HepG2 (cell line): ENCODE measurements around the gene SDC3. TPM values are rescaled to one million over a fixed set of nuclear protein-coding genes. Genes with fewer than 3 reads are reported as not detected.

ENCODE experiments used
- ARID5B ChIP-seq: IDR thresholded peaks from 2 replicates; pipeline ENCODE4 v1.4.0; 2020; ENCODE audit warnings: mild to moderate bottlenecking, missing genetic modification reagents
- ASH2L ChIP-seq: fragments of 300-600, 200-600 bp; sonication (generic); IDR thresholded peaks from 2 replicates; pipeline ENCODE4 v1.7.0; 2017; ENCODE audit warnings: low read depth, mild to moderate bottlenecking, moderate library complexity, mixed read lengths, low read length; ENCODE audit not compliant: insufficient read length
- DR1 ChIP-seq: sonication (generic); formaldehyde crosslinking; IDR thresholded peaks from 2 replicates; pipeline ENCODE4 v1.8.0; 2021; ENCODE audit warnings: mild to moderate bottlenecking, missing genetic modification reagents, inconsistent platforms
- FOXP4 ChIP-seq: sonication (generic); formaldehyde crosslinking; IDR thresholded peaks from 2 replicates; pipeline ENCODE4 v1.4.0; 2020; ENCODE audit warnings: missing genetic modification reagents
- HIVEP1 ChIP-seq: sonication (generic); formaldehyde crosslinking; IDR thresholded peaks from 2 replicates; pipeline ENCODE4 v1.4.0; 2020; ENCODE audit warnings: mild to moderate bottlenecking, missing genetic modification reagents
- HOXA3 ChIP-seq: sonication (generic); formaldehyde crosslinking; IDR thresholded peaks from 2 replicates; pipeline ENCODE4 v1.5.0; 2020; ENCODE audit warnings: missing genetic modification reagents
- KDM3A ChIP-seq: IDR thresholded peaks from 2 replicates; pipeline ENCODE4 v1.6.1; 2018; ENCODE audit warnings: low read depth, missing compliant biosample characterization
- MED8 ChIP-seq: sonication (generic); formaldehyde crosslinking; IDR thresholded peaks from 2 replicates; pipeline ENCODE4 v1.8.1; 2023; ENCODE audit warnings: mild to moderate bottlenecking, missing genetic modification reagents; ENCODE audit not compliant: insufficient replicate concordance
- PHF20 ChIP-seq: sonication (generic); formaldehyde crosslinking; IDR thresholded peaks from 2 replicates; pipeline ENCODE4 v1.5.0; 2020; ENCODE audit warnings: mild to moderate bottlenecking, missing genetic modification reagents
- POLR2A ChIP-seq, 2 experiments: IDR thresholded peaks; 2 replicates each; pipeline ENCODE4 v1.6.1; 2011; ENCODE audit warnings: low read depth in 2 of 2, low read length in 2 of 2, mild to moderate bottlenecking in 1 of 2, moderate library complexity in 1 of 2; ENCODE audit not compliant: insufficient read depth in 1 of 2
- POLR2G ChIP-seq: fragments of 200-400 bp; formaldehyde crosslinking; IDR thresholded peaks from 2 replicates; pipeline ENCODE4 v1.6.1; 2018; ENCODE audit warnings: mild to moderate bottlenecking, low read depth, low read length, moderate library complexity
- PRDM4 ChIP-seq: sonication (generic); formaldehyde crosslinking; IDR thresholded peaks from 2 replicates; pipeline ENCODE4 v1.9.0; 2021; ENCODE audit warnings: missing genetic modification reagents, borderline replicate concordance
- SMAD1 ChIP-seq: sonication (generic); formaldehyde crosslinking; IDR thresholded peaks from 2 replicates; pipeline ENCODE4 v1.4.0; 2020; ENCODE audit warnings: missing genetic modification reagents, low read depth, mild to moderate bottlenecking, borderline replicate concordance
- SOX13 ChIP-seq, 3 experiments: fragments of 450-650 bp in 1 of 3; sonication (generic) in 1 of 3; formaldehyde crosslinking in 1 of 3; IDR thresholded peaks in 2 of 3; conservative IDR thresholded peaks in 1 of 3; 2 replicates each; pipeline versions ENCODE4 v1.5.0 to v1.6.1; 2016 to 2020; ENCODE audit warnings: antibody characterized with exemption in 1 of 3, mild to moderate bottlenecking in 1 of 3, missing compliant biosample characterization in 1 of 3, missing genetic modification reagents in 1 of 3, moderate library complexity in 1 of 3
- THRA ChIP-seq: sonication (generic); formaldehyde crosslinking; IDR thresholded peaks from 2 replicates; pipeline ENCODE4 v1.4.0; 2020; ENCODE audit warnings: missing genetic modification reagents, borderline replicate concordance
- ZKSCAN8 ChIP-seq: IDR thresholded peaks from 2 replicates; pipeline ENCODE4 v1.6.1; 2016; ENCODE audit warnings: borderline replicate concordance, missing genetic modification reagents, missing compliant biosample characterization
- ZNF569 ChIP-seq: sonication (generic); formaldehyde crosslinking; IDR thresholded peaks from 2 replicates; pipeline ENCODE4 v1.5.0; 2020; ENCODE audit warnings: mild to moderate bottlenecking, missing genetic modification reagents, moderate library complexity, borderline replicate concordance
- ZNF850 ChIP-seq: sonication (generic); formaldehyde crosslinking; conservative IDR thresholded peaks from 2 replicates; pipeline ENCODE4 v1.9.0; 2021; ENCODE audit warnings: mild to moderate bottlenecking, missing genetic modification reagents
- polyA plus RNA-seq, 8 experiments: library from polyadenylated mRNA; depleted of rRNA in 3 of 8; stranded (reverse) in 7 of 8; unstranded in 1 of 8; fragments of >200 nt; fragmentation: Illumina TruSeq in 4 of 8; extraction: Trizol in 4 of 8; gene quantifications; 2 replicates each; pipeline versions ENCODE4 v1.2.1 to v1.2.3, GENCODE V29; 2011 to 2016; ENCODE audit warnings: low read depth in 4 of 8, missing spikeins in 1 of 8, mixed read lengths in 1 of 8; ENCODE audit not compliant: insufficient read depth in 1 of 8
- total RNA-seq, 5 experiments: library from RNA; depleted of rRNA; stranded (reverse); fragments of >200 nt; fragmentation: Illumina TruSeq; extraction: Trizol; gene quantifications; 2 replicates each; pipeline ENCODE4 v1.2.3, GENCODE V29; 2016; ENCODE audit warnings: low read depth in 1 of 5

SDC3 gene
- total and polyA plus RNA-seq, 2 of the 13 experiments (the other 11 are each of a cell fraction or from before 2014, with no cell fraction given), result 0.49 to 0.84 TPM

GRCh38 chr1:30847358-30847972, 61.1 kb downstream of the SDC3 start (continued):
- TF ChIP-seq ZNF569 (CRISPR knock-in tag), result no peak
- peak; percentile 25 for TF ChIP-seq ASH2L
- TF ChIP-seq ARID5B (CRISPR knock-in tag), result peak; percentile 59
- 0 out of 2 replicates have a peak, but pooled peaks have one; percentile 33 for TF ChIP-seq KDM3A
- TF ChIP-seq HIVEP1 (CRISPR knock-in tag), result peak; percentile 66; the same call in 1 of the 2 replicates
- 0 out of 2 replicates have a peak, but pooled peaks have one; percentile 22 for TF ChIP-seq ZKSCAN8
- peak; percentile 52 for TF ChIP-seq PHF20 (CRISPR knock-in tag)
- TF ChIP-seq THRA, result peak; percentile 21; the same call in 1 of the 2 replicates
- TF ChIP-seq DR1 (CRISPR knock-in tag), result 0 out of 2 replicates have a peak, but pooled peaks have one; percentile 43
- TF ChIP-seq SMAD1, result 0 out of 2 replicates have a peak, but pooled peaks have one; percentile 64
- TF ChIP-seq SOX13 (IDR thresholded peaks at IDR 0.05), result no peak
- peak in 1 of 2 experiments; percentile 74; a peak in 2 of 4 replicates for TF ChIP-seq SOX13 (CRISPR knock-in tag; conservative IDR thresholded peaks at IDR 0.05 in 1 of 2, IDR thresholded peaks at IDR 0.05 in 1 of 2)
- TF ChIP-seq POLR2G, result peak; percentile 69
- peak; percentile 64; the same call in 1 of the 2 replicates for TF ChIP-seq HOXA3 (CRISPR knock-in tag)
- no peak for TF ChIP-seq ZNF850 (CRISPR knock-in tag)
- peak; percentile 42; the same call in 1 of the 2 replicates for TF ChIP-seq FOXP4 (CRISPR knock-in tag)
- no peak for TF ChIP-seq PRDM4 (CRISPR knock-in tag)
- peak; percentile 38 for TF ChIP-seq MED8 (CRISPR knock-in tag)
- peak in 1 of 2 experiments; percentile 59; a peak in 1 of 4 replicates for TF ChIP-seq POLR2A (IDR thresholded peaks at IDR 0.05; ENCODE audit: insufficient read depth in 1 of 2, low read depth in 2 of 2, low read length in 2 of 2)
